ENCODE results near the gene ZNF724.

The ZNF724 gene

GRCh38 chr19:23222998-23223652, 27.1 kb downstream of the ZNF724 start:
- H3K27me3 ChIP-seq (ENCODE audit: insufficient read depth, poor library complexity, severe bottlenecking): no peaks in the 10 kb centered on the region
- no peak for DNase-seq (ENCODE audit: low read depth in 1 of 2, low spot score in 1 of 2)
- TF ChIP-seq REST (IDR thresholded peaks at IDR 0.05; ENCODE audit: insufficient replicate concordance, low read depth): no peak
- no peak for TF ChIP-seq SPI1 (IDR thresholded peaks at IDR 0.05; ENCODE audit: borderline replicate concordance, low read depth)
- TF ChIP-seq GABPA (IDR thresholded peaks at IDR 0.05; ENCODE audit: low read depth): no peak
- TF ChIP-seq CTCF (IDR thresholded peaks at IDR 0.05; ENCODE audit: insufficient read depth, low read length): no peak
- no peak for TF ChIP-seq POLR2AphosphoS5 (IDR thresholded peaks at IDR 0.05; ENCODE audit: low read depth)
- no peak overlapping the region for H3K27ac ChIP-seq (replicated peaks)
- no peak overlapping the region for H3K4me3 ChIP-seq (replicated peaks; ENCODE audit: insufficient read depth, low read length)

GRCh38 chr19:23203841-23204344, 46.3 kb downstream of the ZNF724 start:
- TF ChIP-seq POLR2AphosphoS5 (IDR thresholded peaks at IDR 0.05; ENCODE audit: low read depth): no peak
- TF ChIP-seq CTCF (IDR thresholded peaks at IDR 0.05; ENCODE audit: insufficient read depth, low read length): no peak
- no peak for TF ChIP-seq REST (IDR thresholded peaks at IDR 0.05; ENCODE audit: insufficient replicate concordance, low read depth)
- no peak for TF ChIP-seq SPI1 (IDR thresholded peaks at IDR 0.05; ENCODE audit: borderline replicate concordance, low read depth)
- no peak for TF ChIP-seq GABPA (IDR thresholded peaks at IDR 0.05; ENCODE audit: low read depth)
- Histone ChIP-seq H3K4me3 (replicated peaks; ENCODE audit: insufficient read depth, low read length) (no peak overlapping the region), H3K27me3 (ENCODE audit: insufficient read depth, poor library complexity, severe bottlenecking) (no peaks in the 10 kb centered on the region), H3K27ac (replicated peaks) (no peak overlapping the region)
- no peak for DNase-seq (ENCODE audit: low read depth in 1 of 2, low spot score in 1 of 2)

GRCh38 chr19:23190341-23190740, 59.9 kb downstream of the ZNF724 start:
- no peaks in the 10 kb centered on the region for H3K27me3 ChIP-seq (ENCODE audit: insufficient read depth, poor library complexity, severe bottlenecking)
- no peak for TF ChIP-seq GABPA (IDR thresholded peaks at IDR 0.05; ENCODE audit: low read depth)
- no peak for TF ChIP-seq CTCF (IDR thresholded peaks at IDR 0.05; ENCODE audit: insufficient read depth, low read length)
- no peak for TF ChIP-seq POLR2AphosphoS5 (IDR thresholded peaks at IDR 0.05; ENCODE audit: low read depth)
- TF ChIP-seq REST (IDR thresholded peaks at IDR 0.05; ENCODE audit: insufficient replicate concordance, low read depth): no peak
- no peak for TF ChIP-seq SPI1 (IDR thresholded peaks at IDR 0.05; ENCODE audit: borderline replicate concordance, low read depth)
- no peak overlapping the region for H3K27ac ChIP-seq (replicated peaks)
- no peak overlapping the region for H3K4me3 ChIP-seq (replicated peaks; ENCODE audit: insufficient read depth, low read length)
- DNase-seq (ENCODE audit: low read depth in 1 of 2, low spot score in 1 of 2): no peak
